ENCODE results near the gene VPS13D.

DNA sequence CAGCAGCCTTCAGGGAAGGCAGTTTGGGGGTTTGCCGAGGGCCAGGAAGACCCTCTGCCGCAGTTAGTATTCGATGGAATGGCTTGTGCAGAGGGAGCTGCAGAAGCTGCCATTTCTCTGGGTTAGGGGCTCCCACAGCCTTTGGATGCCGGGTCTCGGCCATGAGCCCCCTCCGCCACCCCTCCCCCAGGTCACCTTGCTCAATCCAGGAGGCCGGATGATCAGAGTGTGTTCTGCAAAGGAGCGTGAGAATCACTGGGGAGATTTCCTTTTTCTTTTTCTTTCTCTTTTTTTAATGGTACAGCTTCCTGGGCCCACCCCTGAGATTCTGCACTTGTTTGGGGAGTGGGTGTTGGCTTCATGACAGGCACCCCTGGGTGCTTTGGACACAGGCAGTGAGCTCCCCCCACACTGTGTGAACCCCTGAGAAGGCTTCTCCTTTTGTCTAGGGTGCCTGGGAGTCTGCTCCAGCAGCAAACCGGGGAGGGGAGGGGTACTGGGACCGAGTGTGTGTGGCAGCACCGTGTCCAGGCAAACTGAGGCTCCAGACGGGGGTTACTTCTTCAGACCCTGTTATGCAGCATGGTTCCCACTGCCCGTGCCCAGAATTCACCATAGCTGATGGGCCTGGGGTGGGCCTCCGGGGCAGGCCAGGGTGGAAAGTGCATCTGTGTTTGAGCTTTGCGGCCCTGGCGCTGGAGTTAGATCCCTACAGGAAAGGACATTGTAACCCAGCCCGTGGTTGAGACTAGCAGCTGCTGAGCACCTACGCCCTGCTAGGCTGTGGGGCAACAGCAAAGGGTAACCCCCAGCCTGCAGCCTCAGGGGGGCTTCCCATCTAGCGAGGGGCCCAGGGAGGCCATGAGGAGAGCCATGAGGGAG, 44.6 kb upstream of the VPS13D start:
- TF ChIP-seq, protein P1, sequence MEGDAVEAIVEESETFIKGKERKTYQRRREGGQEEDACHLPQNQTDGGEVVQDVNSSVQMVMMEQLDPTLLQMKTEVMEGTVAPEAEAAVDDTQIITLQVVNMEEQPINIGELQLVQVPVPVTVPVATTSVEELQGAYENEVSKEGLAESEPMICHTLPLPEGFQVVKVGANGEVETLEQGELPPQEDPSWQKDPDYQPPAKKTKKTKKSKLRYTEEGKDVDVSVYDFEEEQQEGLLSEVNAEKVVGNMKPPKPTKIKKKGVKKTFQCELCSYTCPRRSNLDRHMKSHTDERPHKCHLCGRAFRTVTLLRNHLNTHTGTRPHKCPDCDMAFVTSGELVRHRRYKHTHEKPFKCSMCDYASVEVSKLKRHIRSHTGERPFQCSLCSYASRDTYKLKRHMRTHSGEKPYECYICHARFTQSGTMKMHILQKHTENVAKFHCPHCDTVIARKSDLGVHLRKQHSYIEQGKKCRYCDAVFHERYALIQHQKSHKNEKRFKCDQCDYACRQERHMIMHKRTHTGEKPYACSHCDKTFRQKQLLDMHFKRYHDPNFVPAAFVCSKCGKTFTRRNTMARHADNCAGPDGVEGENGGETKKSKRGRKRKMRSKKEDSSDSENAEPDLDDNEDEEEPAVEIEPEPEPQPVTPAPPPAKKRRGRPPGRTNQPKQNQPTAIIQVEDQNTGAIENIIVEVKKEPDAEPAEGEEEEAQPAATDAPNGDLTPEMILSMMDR (IDR thresholded peaks at IDR 0.05) = no peak
- no peak for TF ChIP-seq POLR2A (IDR thresholded peaks at IDR 0.05)

Measured in ovary (tissue), 3 donors.